MG63 (cell line): Measurements from ENCODE around the gene CLNS1A. TPM values are rescaled to one million over a fixed set of nuclear protein-coding genes. Genes with fewer than 3 reads are reported as not detected.
"Not testable (repeated sequence)": the region's sequence is repeated elsewhere in the genome, so short reads cannot be mapped to it uniquely, and the experiment has no call there.

Experiments
- DNase-seq: peaks from one replicate; pipeline ENCODE4 v3.0.0-alpha.2; 2020
- H3K27me3 ChIP-seq: fragments of 250-450 bp; sonication (Bioruptor Pico); 2 replicates; pipeline ENCODE4 v1.5.1; 2020; ENCODE audit warnings: mild to moderate bottlenecking, moderate library complexity
- H3K36me3 ChIP-seq: fragments of 250-450 bp; sonication (Bioruptor Pico); 2 replicates; pipeline ENCODE4 v1.5.1; 2020; ENCODE audit warnings: mild to moderate bottlenecking, moderate library complexity
- H3K4me3 ChIP-seq: fragments of 250-450 bp; sonication (Bioruptor Pico); 2 replicates; pipeline ENCODE4 v1.5.1; 2020; ENCODE audit warnings: mild to moderate bottlenecking, moderate library complexity
- H3K9me3 ChIP-seq: fragments of 250-450 bp; sonication (Bioruptor Pico); 2 replicates; pipeline ENCODE4 v1.5.1; 2020; ENCODE audit warnings: mild to moderate bottlenecking, moderate library complexity
- total RNA-seq: library from RNA; depleted of rRNA; stranded (reverse); fragments of >200 nt; shearing (Covaris generic); gene quantifications from 2 replicates; pipeline ENCODE4 v1.2.3, GENCODE V29; 2014; ENCODE audit warnings: low replicate concordance

CLNS1A gene
- total RNA-seq, 1 experiment from 2014 or later = 365 TPM

DNA sequence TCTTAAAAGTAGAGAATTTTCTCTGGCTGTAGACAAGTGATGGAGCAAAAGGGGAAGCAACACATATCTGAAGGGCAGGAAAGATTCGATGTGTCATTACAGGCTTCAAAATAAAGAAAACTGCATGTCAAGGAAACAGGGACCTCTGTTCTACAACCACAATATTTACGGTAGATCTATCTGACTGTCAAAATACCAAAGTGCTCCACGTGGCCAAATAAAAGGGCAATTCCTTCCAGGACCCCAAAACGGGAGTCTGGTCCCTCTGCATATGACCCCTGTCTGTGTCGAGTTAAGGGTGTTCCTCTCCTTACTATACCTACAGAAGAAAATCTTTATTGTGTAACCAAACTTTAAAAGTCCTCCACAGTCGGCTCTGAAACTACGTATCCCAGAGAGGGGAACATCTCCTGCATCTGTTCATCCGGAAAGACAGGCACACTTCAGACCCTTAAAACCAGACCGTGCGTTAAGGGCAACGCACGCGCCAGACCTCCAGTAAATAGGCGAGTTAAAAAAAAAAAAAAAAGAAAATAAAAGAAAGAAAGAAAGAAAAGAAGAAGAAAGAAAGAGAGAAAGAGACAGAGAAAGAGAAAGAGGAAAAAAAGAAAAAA, 756 bp downstream of the CLNS1A start:
- Histone ChIP-seq H3K9me3 (no peaks in the 10 kb centered on the region), H3K4me3 (peak overlapping the region; percentile 93), H3K27me3 (no peaks in the 10 kb centered on the region), H3K36me3 (peaks cover 18% of the 10 kb centered on the region)
- DNase-seq = no peak

DNA sequence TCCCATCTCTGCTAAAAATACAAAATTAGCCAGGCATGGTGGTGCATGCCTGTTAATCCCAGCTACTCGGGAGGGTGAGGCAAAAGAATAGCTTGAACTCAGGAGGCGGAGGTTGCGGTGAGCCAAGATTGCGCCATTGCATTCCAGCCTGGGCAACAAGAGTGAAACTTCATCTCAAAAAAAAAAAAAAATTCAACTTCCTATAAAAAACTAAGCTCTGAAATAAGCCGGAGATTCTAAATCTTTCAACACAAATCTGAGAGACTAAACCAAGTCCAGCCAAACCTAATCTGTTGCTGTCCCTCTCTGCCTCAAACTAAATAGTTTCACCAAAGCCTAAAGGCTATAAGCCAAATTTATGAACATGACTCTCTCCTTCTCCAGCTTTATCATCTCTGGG, 3.7 kb downstream of the CLNS1A start:
- Histone ChIP-seq H3K4me3 (peak overlapping the region; percentile 14), H3K36me3 (peaks cover 36% of the 10 kb centered on the region)
- peak; percentile 63 for DNase-seq
- not testable (repeated sequence) for H3K27me3 ChIP-seq, H3K9me3 ChIP-seq

DNA sequence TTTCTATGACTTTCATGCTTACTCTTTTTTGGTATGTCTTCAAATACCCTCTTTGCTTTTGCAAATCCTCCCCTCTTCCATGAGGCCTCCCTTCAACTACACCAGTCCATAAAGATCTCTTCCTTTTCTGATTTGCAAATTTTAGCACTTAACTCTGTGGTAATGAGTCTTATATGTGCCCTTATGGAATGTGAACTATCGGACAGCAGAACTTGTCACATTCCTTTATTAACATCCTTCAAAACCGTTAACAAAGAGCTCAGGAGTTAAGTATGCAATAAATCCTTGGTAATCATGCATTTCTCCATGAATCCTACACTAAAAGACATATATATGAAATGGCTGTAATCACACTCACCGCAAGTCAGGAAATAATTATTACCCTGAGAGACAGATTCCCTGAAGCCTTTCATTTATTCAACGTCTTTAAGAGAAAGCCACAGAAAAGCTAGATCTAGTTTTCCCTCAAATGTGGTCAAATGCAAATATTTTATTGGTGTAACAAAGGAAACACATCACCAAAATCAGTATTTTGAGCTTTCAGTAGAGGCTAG, 7.4 kb downstream of the CLNS1A start:
- no peaks in the 10 kb centered on the region for H3K27me3 ChIP-seq
- no peak for DNase-seq
- no peaks in the 10 kb centered on the region for H3K9me3 ChIP-seq
- no peak overlapping the region for H3K4me3 ChIP-seq
- H3K36me3 ChIP-seq = peaks cover 57% of the 10 kb centered on the region

DNA sequence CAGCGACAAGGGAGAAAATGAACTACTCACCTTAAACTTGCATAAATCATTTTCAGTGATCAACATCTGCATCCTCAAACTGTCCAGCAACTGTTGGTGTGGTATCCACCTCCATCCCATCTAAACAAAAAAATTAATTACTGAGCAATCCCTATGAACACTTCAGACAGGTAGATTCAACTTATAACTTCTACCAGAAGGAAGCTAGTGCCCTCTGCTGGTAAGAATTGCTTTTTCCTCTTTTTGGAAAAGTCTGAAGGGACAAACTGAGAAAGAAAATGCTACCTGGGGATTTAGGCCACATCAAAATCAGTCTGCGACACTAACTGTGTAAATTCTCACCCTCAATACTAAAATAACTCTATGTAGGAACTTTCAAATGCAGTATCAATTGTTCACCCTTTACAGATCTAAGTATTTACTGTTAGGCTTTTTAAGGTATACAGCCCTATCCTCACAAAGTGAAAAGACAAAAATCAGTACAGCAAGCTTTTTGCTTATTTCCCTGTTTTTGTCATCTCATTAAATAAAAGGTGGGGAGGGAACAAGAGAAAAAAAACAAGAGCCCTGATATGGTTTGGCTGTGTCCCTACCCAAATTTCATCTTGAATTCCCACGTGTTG, 17.9 kb downstream of the CLNS1A start:
- Histone ChIP-seq H3K36me3 (peaks cover 86% of the 10 kb centered on the region), H3K4me3 (no peak overlapping the region), H3K9me3 (no peaks in the 10 kb centered on the region), H3K27me3 (no peaks in the 10 kb centered on the region)
- no peak for DNase-seq

DNA sequence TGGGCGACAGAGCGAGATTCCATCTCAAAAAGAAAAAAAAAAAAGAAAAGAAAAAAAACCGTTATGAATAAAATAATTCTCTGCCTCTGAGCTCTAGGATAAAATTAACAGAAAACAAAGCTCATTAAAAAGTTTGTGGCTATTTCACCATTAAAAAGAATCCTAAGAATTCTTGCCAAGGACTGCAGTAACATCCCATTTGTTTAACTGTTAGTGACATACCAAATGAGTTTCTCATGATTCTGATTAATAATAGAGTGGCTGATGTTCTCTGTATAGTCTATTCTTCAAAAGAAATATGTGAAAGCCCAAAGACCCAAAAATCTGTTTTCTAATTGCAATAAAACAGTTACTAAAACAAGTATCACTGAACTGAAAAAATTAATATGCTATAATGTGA, 19.7 kb downstream of the CLNS1A start:
- H3K4me3 ChIP-seq = no peak overlapping the region
- no peak for DNase-seq
- no peaks in the 10 kb centered on the region for H3K27me3 ChIP-seq
- no peaks in the 10 kb centered on the region for H3K9me3 ChIP-seq
- H3K36me3 ChIP-seq = peaks cover 90% of the 10 kb centered on the region

DNA sequence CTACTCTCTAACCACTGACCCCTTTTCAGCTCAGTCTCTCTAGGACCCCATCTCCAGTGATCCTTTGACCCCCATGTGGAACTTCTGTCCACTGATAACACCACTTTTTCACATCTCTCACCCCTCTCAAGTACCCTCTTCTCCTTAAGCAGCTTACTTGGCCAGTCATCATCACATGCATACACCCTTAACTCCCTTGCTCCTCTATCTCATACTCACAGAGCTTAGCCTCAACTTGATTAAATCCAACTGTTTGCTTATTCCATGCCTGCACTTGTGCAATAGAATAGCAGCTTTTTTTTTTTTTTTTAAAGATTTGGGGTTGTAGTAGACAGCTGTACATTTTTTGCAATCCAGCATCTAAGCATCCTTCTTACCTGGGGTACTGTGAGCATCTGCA, 25.7 kb downstream of the CLNS1A start:
- Histone ChIP-seq H3K4me3 (no peak overlapping the region), H3K36me3 (peaks cover 75% of the 10 kb centered on the region), H3K9me3 (no peaks in the 10 kb centered on the region), H3K27me3 (no peaks in the 10 kb centered on the region)
- no peak for DNase-seq

DNA sequence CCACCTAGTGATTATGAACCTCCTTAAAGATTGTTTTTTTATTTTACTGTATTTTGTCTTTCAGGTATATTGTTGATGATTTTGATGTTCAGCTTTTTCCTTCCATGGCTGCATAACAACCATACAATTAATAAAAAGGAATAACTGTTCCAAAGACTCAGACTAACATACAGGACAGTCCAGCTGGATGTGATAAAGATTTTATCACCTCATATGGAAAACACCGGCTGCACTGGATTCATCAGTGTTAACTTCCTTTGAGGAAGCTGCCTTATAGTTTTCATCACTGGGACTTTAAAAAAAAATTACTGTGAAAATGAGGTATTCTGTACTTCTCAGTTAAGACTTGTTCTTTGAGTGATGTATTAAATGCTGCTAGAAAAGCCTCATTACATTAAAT, 28.4 kb downstream of the CLNS1A start:
- no peak for DNase-seq
- H3K36me3 ChIP-seq = peaks cover 57% of the 10 kb centered on the region
- H3K9me3 ChIP-seq = no peaks in the 10 kb centered on the region
- no peaks in the 10 kb centered on the region for H3K27me3 ChIP-seq
- no peak overlapping the region for H3K4me3 ChIP-seq

DNA sequence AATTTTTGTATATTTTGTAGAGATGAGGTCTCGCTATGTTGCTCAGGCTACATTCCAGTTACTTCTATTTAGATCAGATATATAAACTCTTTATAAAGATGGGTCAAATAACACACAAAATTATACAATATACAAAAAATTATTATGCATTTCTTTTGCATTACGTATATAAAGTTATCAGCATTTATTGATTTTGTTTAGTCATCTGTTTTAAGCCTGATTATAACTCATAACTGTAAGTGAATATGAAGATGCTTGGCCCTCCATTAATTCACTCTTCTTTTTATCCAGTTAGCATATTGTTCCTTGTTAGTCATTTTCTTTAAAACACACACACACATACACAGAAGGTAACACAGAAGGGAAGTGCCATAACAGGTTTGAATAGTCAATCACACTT, 33.3 kb downstream of the CLNS1A start:
- DNase-seq = no peak
- no peak overlapping the region for H3K4me3 ChIP-seq
- H3K9me3 ChIP-seq = no peaks in the 10 kb centered on the region
- H3K36me3 ChIP-seq = peaks cover 27% of the 10 kb centered on the region
- no peaks in the 10 kb centered on the region for H3K27me3 ChIP-seq

DNA sequence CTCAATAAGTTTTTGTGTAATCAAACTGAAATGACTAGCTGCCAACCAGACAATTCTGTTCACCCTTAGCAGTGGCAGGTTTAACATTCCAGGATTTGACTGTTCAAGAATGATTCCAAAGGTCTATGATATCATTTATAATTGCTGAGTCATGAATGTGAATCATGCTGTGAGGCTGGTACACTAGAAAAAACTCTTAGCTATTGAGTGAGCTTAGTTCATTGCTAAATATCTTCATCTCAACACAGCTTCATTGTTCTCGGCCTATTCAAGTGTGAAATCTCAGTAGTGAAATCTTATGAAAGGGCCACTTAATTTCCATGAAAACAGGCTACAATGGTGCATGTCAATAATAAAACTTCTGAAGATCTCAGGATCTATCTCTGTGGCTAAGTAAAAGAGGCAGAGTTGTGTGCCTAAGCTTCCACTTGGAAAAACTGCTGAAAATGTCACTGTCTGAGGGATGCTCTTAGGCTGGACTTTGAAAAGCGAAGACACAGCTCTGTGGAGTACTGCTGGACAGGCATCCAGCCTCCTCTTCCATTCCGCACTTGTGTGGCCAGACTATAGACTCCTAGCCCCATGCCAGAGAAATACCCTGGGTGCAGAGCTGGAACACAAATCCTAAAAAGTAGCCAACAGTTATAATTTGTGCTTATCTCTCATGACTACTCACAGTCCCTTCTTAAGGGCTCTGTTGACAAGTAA, 35.1 kb downstream of the CLNS1A start:
- H3K9me3 ChIP-seq = no peaks in the 10 kb centered on the region
- H3K4me3 ChIP-seq = no peak overlapping the region
- peak; percentile 13 for DNase-seq
- no peaks in the 10 kb centered on the region for H3K27me3 ChIP-seq
- peaks cover 17% of the 10 kb centered on the region for H3K36me3 ChIP-seq

DNA sequence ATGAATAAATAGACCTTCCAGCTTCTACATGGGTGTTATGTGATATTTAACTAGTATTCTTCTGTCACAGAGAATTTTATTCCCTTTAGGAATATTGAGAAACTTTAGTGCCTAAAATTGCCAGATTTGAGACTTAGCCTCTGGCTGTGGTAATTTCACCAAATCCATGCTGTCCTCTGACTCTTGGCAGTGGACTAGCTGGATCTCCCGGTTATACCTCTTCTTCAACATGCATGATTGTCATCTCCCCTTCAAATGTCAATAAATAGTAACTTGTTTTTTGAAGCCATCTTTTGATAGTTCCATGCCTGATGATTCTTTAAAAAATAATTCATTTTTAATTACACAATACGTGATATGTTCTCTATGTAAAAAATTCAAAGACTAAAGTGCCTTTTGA, 39.4 kb downstream of the CLNS1A start:
- no peak for DNase-seq

DNA sequence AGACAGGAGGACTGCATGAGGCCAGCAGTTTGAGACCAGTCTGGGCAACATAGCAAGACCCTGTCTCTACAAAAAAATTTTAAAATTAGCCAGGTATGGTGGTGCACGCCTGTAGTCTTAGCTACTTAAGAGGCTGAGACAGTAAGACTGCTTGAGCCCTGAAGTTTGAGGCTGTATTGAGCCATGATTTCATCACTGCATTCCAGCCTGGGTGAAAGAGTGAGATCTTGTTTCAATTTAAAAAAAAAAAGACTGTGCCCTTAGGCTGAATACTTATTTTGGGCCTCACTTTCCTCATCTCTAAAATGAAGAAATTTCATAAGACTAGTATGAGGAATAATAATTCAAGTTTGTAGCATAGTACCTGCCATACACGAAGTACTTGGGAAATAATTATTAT, 41.0 kb downstream of the CLNS1A start:
- peaks cover 5% of the 10 kb centered on the region; the same call in 1 of the 2 replicates for H3K36me3 ChIP-seq
- DNase-seq = no peak
- H3K4me3 ChIP-seq = no peak overlapping the region
- no peaks in the 10 kb centered on the region for H3K9me3 ChIP-seq
- no peaks in the 10 kb centered on the region for H3K27me3 ChIP-seq

More for the DNA sequence above, 39.4 kb downstream of the CLNS1A start:
- H3K36me3 ChIP-seq = peaks cover 5% of the 10 kb centered on the region; the same call in 1 of the 2 replicates
- no peak overlapping the region for H3K4me3 ChIP-seq
- no peaks in the 10 kb centered on the region for H3K27me3 ChIP-seq
- no peaks in the 10 kb centered on the region for H3K9me3 ChIP-seq

DNA sequence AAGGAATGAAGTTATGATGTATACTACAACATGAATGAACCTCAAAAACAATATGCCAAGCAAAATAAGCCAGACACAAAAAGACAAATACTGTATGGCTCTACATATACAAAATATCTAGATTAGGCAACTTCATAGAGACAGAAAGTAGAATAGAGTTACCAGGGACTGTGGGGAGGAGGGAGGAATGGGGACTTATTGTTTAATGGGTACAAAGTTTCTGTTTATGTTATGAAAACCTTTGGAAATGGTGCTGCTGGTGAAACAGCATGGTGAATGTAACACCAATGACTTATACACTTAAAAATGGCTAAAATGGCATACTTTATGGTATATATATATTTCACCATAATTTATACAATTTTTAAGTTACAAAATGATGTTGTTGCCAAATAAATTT, 43.7 kb downstream of the CLNS1A start:
- Histone ChIP-seq H3K36me3 (peaks cover 2% of the 10 kb centered on the region; the same call in 1 of the 2 replicates), H3K9me3 (no peaks in the 10 kb centered on the region), H3K4me3 (no peak overlapping the region), H3K27me3 (no peaks in the 10 kb centered on the region)
- no peak for DNase-seq

DNA sequence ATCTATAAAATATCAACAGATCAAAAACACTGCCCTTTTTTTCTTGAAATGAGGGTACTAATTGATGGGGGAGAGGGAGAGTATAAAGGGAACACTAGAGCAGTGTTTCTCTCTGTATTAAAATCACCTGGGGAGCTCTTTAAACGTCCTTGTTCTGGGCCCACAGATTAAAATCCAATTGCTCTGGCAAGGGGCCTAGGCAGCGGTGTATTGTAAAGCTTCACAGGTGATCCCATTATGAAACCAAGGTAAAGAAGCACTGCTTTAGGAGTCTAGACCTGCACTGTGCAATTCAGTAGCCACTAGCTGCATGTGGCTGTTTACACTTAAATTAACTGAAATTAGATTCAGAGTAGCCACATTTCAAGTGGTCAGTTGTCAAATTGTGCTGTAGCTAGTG, 44.9 kb downstream of the CLNS1A start:
- DNase-seq = no peak
- Histone ChIP-seq H3K36me3 (peaks cover 2% of the 10 kb centered on the region; the same call in 1 of the 2 replicates), H3K9me3 (no peaks in the 10 kb centered on the region), H3K4me3 (no peak overlapping the region), H3K27me3 (no peaks in the 10 kb centered on the region)

DNA sequence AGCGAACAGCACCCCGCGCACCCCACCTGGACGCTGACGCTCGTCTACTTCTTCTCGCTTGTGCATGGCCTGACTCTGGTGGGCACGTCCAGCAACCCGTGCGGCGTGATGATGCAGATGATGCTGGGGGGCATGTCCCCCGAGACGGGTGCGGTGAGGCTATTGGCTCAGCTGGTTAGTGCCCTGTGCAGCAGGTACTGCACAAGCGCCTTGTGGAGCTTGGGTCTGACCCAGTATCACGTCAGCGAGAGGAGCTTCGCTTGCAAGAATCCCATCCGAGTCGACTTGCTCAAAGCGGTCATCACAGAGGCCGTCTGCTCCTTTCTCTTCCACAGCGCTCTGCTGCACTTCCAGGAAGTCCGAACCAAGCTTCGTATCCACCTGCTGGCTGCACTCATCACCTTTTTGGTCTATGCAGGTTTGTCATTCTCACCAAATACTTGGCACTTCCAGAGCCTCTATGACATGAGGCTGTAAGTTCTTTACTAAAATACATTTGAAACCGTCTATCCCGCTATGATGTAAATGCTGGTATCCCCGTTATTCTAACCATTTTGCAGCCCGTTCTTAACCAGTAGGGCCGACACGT, 47.3 kb downstream of the CLNS1A start:
- H3K36me3 ChIP-seq = peaks cover 1% of the 10 kb centered on the region; the same call in 1 of the 2 replicates
- DNase-seq = no peak
- H3K9me3 ChIP-seq = no peaks in the 10 kb centered on the region
- H3K4me3 ChIP-seq = peak overlapping the region; percentile 57
- H3K27me3 ChIP-seq = no peaks in the 10 kb centered on the region

DNA sequence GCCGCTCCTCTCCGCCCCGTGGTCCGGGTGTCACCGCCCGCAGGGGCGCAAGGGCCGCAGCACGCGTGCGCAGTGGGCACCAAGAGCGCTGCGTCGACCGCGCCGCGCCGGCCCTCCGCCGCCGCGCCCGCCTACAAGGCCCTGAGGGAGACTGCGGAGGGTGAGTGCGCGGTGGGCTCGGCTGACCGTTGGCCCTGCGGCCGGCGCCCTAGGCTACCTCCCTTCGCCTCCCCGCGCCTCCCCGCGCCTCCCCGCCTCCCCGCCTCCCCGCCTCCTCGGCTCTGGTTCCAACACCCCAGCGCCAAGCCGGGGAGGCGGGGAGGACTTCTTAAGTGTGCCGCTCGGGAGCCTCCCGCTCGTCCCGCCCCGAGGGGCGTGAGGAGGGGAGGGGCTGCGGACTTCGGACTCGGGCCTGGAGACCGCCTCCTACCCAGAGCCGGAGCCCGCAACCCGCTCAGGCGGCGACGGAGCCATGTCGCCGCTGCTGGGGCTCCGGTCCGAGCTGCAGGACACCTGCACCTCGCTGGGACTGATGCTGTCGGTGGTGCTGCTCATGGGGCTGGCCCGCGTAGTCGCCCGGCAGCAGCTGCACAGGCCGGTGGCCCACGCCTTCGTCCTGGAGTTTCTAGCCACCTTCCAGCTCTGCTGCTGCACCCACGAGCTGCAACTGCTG, 47.9 kb downstream of the CLNS1A start, which contains the start of gene AQP11:
AQP11 (plus strand) TSS at position 433 of the 673 bp plus-strand sequence; CDS start at position 473, 40 bp downstream.
- DNase-seq = peak; percentile 80
- Histone ChIP-seq H3K9me3 (no peaks in the 10 kb centered on the region), H3K4me3 (peak within 1 kb of the TSS; percentile 57), H3K36me3 (no peaks in the 10 kb centered on the region), H3K27me3 (no peaks in the 10 kb centered on the region)

DNA sequence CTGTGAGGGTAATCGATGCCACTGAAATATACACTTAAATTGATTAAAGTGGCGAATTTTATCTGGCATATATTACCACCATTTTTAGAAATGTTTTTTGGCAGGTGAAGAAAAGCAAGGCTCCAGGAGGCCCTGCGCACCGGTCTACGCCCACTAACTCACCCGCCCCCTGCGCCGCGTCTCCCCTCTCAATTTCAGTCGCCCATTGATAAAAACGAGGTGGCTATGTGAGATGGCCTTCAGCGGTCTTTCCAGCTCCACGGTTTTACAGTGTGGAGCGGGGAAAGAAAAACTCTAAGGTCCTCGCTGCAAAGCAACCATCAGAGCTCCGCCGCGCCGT, 48.4 kb downstream of the CLNS1A start:
- Histone ChIP-seq H3K27me3 (no peaks in the 10 kb centered on the region), H3K9me3 (no peaks in the 10 kb centered on the region), H3K4me3 (peak overlapping the region; percentile 57), H3K36me3 (no peaks in the 10 kb centered on the region)
- no peak for DNase-seq
